Embryonic facial prominence (tissue), 1 donor: ENCODE measurements around the gene EFNA5.

Experiments used
- DNase-seq: peaks from one replicate; pipeline ENCODE4 v3.0.0-alpha.2; 2016; ENCODE audit errors: extremely low spot score

EFNA5 gene

DNA sequence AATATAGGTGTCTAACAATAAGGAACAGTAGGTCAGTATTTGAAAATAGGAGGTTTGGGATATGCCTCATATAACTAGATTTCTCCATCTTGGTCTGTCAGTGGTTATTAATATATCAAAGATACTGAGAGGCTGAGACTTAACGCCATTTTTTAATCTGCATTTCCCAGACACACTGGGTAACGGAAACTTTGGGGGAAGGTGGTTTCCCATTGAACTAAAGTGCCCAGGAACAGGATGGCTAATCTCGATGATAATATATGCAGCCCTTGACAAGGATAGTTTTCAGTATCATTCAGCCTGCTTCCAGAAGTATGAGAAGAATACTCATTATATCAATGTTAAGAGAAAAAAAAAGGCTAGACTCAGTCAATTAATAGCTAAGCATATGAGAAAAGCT, 30.7 kb downstream of the EFNA5 start:
- no peak for DNase-seq

DNA sequence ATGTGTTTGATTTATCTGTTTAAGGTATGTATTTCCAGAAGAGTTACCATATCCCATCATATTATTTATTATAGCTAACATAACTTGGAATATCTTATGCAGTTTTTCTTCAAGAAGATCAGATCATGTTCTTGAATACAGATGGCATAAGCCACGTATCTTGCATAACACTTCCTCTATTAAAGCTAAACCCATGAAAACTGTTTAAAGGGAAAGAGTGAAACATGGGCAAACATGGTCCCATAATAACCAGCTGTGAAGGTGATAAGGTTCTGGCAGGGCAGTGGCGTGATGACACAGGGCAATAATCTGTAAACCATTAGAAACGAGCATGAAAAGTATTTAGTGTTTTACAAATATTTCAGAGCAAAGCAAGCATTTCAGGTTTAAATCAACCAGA, 34.2 kb downstream of the EFNA5 start:
- DNase-seq, result no peak

DNA sequence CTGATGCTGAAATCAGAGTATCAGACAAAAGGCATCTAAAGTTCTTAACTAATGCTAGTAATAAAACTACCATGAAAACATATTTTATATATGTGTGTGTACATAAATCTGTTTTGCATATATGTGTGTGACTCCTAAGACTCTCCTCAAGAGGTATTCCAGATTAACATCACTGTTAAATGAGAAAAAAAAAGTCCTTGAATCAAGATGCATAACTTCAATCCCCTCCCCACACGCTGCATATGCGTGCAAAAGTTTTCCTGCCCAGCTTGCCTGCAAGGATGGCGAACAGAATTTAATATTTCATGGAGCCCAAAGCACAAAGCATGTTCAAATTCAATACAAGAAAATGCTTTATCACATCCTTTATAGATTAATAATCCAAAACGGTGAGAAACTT, 34.7 kb downstream of the EFNA5 start:
- no peak for DNase-seq

DNA sequence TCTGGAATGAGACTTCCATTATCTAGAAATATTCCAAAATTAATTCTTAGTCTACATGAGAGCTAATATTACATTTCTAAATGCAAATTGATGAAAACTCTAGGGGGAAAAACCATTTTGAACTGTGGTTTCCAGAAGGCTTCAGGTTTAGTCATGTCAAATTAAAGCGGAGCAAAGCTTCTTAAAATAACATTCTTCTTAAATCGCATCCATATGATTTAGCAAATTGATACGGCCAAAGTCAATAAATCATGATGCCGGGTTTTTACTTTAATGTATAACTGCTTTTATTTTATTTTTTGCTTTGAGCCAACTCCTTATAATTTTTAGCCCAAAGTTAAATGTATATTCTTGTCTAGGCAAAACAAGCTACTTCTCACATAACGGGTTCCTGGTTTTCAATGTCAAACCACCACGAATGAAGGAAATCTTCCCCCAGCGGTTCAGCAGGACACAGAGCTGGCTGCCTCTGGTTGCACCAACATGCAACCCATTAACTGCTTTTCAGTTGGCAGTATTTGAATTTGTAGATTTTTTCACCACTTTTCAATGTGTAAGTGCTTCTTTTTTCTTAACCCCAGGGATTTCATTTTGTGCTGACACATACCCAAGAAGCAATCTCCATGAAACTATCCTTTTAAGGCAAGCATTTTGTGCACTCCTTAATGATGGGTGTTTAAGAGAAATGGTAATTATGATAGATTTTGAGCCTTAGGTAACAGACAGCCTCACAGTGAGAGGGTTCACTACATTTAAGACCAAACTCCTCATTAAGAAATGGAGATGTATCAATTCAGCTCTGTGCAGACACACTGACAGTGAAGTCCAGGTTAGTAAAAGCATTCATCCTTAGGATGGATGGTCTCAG, 35.5 kb downstream of the EFNA5 start:
- peak; percentile 40 for DNase-seq

DNA sequence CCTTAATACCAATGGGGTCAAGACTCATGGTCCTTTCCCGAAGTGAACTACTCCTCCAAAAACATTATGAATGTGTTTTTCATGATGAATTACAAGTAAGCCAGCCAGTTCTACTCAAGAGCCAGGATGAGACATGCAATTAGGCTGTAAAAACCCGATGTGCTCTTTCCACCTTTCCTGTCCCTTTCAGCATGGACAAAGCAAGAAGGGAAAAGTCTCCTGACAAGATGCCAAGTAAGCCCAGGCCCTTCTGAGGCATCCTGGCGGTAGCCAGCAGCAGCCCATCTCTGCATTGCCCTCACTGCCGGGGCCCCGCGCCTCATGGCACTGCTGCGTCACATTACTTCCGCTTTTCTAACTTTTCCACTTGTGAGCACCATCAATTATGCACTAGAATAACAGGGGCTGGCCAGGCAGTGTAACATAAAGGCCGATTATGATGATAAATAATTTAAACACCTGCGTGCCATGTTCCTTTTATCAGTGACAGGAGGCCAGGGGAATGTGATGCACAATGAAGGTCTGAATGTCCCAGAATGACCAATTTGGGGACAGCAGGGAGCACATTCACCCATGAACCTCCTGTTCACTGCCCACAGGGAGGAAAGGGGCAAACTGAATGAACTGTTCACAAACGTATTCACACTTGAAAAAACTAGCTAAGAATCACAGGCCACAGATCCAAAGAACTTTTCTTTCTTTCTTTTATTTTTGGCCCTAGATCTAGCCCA, 37.4 kb downstream of the EFNA5 start:
- DNase-seq, result no peak

DNA sequence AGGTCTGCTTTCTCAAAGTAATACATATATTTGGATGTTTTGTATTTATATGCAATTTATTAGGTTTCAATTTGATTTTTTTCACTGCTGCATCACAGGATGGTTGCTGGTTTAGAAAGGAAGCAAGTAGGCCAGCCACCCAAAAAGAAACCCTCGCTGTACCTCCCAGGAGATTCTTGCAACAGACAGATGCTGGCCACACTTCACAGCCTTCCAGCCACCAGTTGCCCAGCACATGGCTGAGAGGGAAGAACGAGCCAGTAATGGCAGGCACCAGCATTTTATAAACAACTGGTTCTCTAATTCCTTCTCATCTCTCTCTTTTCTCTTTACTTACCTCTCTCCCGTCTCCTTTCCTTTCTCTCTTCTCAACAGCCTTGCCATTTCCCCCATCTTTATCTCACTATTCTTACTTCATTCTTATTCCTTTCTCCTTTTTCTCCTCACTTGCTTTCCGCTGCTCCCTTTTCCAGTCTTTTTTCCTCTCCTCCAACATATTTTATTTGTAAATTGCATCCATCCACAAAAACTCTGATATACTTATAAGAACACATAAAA, 38.9 kb downstream of the EFNA5 start:
- DNase-seq, result no peak

DNA sequence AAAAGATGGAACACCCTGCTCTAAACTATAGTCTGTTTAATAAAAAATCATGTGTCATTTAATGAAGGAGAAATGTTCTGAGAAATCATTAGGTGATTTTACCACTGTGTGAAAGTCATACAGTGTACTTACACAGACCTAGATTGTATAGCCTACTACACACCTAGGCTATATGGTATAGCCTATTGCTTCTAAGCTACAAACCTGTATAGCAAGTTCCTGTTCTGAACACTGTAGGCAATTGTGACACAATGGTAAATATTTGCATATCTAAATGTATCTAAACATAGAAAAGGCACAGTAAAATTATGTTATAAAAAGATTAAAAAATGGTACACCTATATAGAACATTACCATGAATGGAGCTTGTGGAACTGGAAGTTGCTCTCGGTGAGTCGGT, 40.6 kb downstream of the EFNA5 start:
- DNase-seq, result no peak

DNA sequence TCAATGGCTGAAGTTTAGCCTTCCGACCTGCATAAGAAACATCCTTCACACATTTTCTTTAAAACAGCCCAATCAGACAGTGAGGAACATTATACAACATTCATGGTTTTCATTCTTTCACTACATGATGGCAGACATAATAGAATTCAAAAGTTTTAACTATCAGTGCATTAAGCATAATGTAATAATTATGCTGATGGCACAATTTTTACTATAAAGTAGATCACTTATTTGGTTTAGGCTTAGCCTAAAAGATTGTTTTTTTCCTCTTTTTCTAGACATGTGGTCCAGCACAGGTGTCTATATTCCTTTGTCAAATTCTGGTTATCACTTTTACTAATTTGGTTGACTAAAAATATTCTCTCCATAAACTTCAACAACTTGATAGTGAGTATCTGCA, 46.5 kb downstream of the EFNA5 start:
- no peak for DNase-seq

DNA sequence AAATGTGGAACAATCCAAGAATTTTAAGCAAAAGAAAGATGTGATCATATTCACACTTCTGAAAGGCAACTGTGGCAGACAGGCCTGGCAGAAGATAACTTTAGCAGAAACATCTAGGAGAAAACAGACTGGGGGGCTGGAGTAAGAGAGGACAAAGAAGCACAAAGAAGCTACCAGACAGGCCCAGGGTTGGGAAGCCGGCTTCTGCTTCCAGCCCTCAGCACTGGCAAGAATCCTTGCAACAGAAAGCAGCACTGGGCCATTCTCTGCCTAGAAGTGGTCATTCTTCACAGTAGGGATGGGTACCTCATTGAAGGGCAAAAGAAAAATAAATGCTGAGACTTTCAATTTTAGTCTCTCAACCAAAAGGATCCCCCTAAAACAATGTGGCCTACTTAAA, 49.6 kb downstream of the EFNA5 start:
- DNase-seq, result no peak

DNA sequence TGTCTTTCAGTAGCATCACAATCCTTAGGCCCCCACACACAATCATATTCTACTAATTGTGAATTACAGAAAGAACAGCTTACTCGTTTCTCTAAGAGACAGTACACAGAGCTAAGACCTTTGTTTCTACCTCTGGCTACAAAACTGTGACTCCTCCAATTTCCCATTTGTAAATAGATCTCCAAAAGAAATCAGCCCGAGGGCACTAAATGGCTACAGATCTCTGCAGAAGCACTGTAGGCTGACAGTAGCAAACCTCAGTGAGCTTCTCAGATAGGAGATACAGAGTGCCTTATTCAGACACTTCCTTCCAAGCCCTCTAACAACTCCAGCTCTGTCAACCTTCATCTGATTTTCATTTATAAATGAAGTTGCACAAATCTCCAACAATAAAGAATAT, 51.0 kb downstream of the EFNA5 start:
- DNase-seq, result no peak

DNA sequence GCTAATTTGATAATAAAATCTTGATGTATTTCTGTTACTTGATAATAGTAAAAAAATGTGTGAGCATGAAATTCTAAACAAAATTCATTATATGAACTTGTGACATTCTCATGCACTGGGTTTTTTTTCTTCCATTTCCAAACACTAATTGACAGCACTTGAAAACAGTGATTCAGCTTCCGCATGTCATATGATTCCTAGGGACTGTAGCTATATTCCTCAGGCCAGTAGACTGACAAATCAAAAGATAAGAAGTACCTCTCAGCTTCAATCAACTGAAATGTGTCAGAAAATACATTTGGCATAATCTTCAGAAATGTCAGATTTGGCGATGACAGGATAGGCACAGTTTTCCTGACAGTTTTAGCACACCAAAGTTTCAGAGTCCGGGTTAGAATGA, 52.5 kb downstream of the EFNA5 start:
- no peak for DNase-seq

DNA sequence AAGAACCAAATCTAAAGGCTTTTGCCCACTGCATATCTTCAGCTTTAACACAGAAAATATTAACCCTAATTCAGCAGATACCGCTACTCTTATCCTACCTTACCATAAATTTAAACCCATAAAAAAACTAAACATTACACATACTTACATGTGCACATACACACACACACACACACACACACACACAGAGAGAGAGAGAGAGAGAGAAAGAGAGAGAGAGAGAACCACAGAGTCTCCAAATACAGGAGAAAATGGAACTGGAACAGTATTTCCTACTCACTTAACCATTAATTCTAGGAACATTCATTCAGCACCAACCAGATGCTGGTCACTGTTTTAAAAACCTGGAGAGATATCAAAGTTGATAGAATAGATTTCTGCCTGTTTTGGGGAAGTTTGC, 53.7 kb downstream of the EFNA5 start:
- DNase-seq, result no peak

DNA sequence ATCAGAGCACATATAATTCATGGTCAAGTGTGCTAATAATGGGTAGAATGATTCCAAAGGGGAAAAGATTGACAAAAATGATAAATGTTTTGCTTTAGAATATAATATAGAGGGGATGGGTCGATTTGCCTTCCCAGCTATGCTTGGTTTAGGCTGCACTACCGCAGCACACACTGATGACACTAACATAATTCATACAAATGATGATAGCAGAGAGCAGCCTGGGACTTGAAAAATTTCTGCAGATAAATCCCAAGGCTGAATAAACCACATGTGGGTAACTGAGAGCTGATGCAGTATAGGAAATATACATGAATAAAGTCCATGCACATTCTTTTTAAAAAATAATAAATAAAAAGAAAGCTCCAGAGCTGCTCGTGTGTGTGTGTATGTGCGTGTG, 54.5 kb downstream of the EFNA5 start:
- no peak for DNase-seq

DNA sequence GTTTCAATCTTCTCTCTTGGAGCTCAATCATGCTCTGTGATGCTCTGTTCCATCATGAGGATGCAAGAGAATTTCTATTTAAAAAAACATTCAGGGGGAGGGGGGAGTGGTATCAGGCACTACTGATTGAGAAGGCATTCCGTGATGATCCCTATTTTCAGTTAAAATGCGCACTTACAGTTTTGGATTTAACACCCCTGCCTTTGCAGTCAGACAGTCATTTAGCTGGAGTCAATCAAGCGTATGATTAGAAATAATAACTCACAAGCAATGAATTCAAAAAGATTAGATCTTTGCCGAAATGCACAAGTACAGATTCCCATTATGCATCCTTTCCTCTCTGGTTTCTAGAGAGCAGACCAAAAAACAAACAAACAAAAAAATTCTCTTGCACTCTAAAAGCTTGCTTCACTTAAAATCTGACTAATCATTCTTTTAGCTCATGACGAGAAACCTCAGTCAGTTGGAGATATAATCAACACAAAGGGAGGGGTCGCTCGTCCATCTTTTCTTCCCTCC, 55.4 kb downstream of the EFNA5 start:
- no peak for DNase-seq

DNA sequence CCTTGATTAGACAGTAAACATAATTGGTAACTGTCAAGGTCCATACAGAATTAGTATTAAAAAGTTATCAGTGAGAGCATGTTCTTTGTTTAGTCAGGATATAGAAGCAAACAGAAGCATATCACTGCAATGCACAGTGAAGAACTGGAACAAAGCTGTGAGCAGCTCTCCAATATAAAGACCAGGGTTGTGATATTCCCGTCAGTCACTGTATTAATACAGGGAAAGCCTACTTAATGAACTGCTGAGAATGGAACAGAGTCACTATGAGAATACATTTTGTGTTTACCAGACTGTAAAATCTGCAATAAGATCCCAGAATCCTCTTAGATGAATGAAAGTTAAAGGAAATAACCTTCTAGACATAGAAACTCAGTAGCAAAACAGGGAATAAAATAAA, 58.2 kb downstream of the EFNA5 start:
- no peak for DNase-seq

DNA sequence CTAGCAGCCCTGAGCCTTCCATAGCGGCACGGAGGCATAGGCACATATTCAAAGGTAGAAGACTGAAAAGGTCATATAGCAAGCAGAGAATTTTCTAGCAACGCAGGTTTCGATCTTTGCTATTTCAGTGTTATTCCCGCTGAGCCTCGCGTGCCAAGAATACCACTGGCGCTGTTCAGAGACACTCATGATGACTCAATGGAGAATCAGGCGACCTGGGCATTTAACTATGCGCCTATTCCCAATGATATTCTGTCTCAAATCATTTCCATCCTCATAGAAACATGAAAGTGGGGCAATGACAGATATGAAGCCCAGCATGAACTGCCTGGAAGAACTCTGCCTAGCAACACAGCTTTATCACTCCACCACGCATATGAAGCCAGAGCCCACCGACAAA, 59.9 kb downstream of the EFNA5 start:
- no peak for DNase-seq

DNA sequence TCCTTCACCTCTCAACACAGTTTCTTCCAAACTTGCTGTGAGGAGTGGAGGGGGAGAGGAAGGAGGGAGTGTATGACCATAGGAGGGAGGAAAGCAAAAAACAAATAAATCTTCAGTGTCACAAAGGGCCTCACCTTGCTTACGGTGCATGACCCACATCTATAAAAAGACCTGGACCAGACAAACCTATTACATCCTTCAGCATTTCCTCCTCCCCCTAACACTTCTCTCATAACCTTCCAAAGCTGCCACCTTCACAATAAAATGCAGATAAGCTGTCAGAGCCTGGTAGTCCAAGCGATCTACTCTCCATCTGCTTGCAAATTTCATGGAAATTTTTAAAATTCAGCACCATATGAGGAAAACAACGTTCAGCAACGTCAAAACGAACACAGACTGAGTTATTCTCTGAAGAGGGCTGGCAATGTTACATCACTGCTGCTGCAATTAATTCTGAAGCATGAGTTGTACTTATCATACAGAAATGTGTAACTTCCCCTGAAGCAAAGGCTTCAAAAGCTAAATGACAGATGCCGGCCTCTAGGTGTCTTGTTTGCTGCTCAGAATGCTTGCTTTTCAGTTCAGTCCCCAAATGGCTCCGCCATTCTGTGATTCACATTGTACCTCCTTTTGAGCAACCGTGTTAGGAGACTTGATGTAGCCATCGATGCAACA, 62.9 kb downstream of the EFNA5 start:
- no peak for DNase-seq

DNA sequence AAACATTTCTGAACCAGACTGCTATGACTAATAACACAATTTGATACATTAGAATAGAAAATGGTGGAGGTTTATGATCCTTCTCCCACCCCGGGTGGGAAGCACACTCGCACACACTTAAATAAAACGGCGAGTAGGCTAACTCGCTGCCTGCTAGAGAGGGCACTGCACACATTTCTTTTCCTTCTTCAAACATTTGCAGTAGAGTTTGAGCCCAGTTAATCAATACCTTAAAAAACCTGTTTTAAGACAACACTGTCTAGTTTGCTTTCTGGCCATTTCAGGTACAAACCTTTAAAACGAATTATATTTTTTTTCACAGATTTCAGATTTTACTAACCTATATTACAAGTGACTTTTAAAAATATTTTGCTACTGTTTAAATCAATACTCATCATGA, 63.5 kb downstream of the EFNA5 start:
- DNase-seq, result no peak

DNA sequence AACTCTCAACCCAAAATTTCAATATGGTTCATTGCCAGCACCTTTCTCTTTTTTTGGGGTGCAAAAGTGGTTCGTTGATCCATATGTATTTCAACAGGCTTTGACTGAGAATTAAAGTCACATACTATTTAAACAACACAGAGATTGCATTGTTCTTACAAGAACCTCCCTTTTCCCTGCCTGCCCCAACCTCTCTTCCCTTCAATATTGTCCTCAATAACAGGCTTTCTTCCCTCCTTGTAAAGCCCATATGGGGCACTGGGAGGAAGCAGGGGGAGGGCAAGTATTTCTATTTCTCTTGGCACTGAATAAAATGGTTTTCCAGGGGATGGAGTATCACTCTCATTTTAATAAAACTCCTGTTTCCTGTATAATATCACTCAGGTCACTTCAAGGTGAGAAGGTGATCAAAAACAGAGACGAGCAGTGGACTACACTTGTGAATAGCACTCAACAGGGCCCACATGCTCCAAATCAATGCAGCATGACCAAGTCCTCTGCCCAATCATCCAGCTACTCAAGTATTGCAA, 65.1 kb downstream of the EFNA5 start:
- DNase-seq, result no peak

DNA sequence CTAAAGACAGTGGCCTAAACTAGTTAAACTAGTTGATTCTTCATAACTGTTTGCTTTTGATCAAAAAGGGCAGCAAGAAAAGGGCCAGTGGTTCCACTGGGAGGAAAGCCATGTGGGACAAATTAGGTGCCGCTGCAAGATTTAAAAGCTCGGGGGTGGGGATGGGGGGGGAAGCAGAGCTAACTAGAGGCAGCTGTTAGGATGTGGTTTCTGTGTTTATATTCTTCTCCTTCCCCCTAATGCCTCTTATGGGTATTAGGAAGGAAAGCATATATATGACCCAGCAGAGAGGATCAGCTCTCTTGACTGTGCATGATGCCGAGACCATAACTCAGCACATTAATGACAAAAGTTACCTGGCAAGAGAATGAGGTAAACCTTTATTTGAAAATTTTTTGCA, 65.7 kb downstream of the EFNA5 start:
- DNase-seq, result peak; percentile 27

DNA sequence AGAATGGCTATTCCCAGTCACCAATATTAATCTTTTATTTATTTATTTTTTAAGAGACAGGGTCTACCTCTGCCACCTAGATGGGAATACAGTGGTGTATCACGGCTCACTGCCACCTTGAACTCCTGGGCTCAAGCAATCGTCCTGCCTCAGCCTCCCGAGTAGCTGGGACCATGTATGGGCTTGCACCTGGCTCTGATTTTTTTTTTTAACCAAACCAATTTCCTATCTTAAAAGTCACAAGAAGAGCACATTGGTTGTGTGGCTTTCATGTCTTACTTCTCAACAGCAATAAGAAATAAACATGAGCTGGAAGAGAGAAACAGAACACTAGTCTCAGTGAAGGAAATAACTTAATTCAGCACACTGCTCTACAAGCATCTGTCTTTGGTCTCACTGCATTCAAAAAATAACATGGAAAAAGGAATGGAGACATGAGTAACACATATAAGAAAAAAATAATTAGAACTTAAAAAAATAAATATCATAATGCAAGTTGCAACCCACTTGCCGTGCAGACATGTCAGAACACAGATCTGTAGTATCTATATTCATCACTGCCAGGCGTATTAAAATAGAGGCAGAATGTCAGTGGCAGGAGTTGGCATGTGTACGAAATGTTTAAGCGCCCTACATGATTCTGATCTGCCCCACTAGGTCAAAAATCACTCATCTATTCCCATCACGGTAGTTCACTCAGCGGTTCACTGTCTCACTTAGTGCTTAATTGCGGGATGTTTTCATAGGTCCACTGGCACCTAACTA, 66.4 kb downstream of the EFNA5 start:
- DNase-seq, result no peak
